ENCODE results near the gene HRK. TPM values are rescaled to one million over a fixed set of nuclear protein-coding genes. Genes with fewer than 3 reads are reported as not detected.

Gene HRK
- total and polyA plus RNA-seq, 10 of the 15 experiments (the other 5 are each of a cell fraction or from before 2014, with no cell fraction given) = not detected

DNA sequence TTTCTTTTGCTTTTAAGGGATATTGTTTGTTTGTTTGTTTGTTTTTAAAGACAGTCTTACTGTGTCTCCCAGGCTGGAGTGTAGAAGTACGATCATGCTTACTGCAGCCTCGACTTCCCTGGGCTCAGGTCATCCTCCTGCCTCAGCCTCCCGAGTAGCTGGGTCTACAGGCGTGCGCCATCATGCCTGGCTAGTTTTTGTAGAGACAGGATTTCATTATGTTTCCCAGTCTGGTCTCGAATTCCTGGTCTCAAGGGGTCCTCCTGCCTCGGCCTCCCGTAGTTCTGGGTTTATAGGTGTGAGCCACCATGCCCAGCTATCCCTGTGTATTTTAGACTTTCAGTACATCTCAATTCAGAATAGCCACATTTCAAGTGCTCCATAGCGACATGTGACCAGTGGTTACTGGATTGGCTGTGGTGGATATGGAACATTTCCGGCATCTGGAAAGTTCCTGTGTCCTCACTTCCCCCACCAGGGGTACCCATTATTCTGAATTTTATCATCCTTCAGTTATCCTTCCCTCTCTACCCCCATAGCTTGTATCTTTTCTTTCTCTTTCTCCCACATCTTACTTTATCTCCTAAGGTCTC, 61.1 kb downstream of the HRK start:
- Histone ChIP-seq H4K20me1 (ENCODE audit: control insufficient read depth, insufficient read depth) (no peaks in the 10 kb centered on the region), H3K4me3 (no peak overlapping the region), H3K36me3 (ENCODE audit: control insufficient read depth in 2 of 2, insufficient read depth in 2 of 2, low read length in 1 of 2) (no peaks in the 10 kb centered on the region), H3K4me1 (ENCODE audit: control insufficient read depth, insufficient read depth, low read length) (peaks cover 6% of the 10 kb centered on the region; the same call in 1 of the 2 replicates), H3K27ac (ENCODE audit: control insufficient read depth, insufficient read depth) (no peak overlapping the region), H3K79me2 (ENCODE audit: control insufficient read depth, insufficient read depth, low read length) (no peaks in the 10 kb centered on the region), H3K9me3 (replicated peaks; ENCODE audit: control insufficient read depth, insufficient read depth, low read length) (no peaks in the 10 kb centered on the region), H3K27me3 (replicated peaks in 1 of 2; ENCODE audit: control insufficient read depth in 2 of 2, insufficient read depth in 2 of 2, low read length in 1 of 2) (no peaks in the 10 kb centered on the region), H2AFZ (ENCODE audit: control insufficient read depth, low read depth, low read length) (no peak overlapping the region), H3K9ac (ENCODE audit: control insufficient read depth, insufficient read depth, low read length) (no peak overlapping the region), H3K4me2 (ENCODE audit: control insufficient read depth, insufficient read depth) (no peak overlapping the region)
- ATAC-seq = no peak
- SMC1A ChIA-PET (ENCODE audit: uncharacterized antibody, unreplicated experiment) = no interaction called here
- in situ Hi-C loops (cut with MboI) = no loop called here
- CTCF ChIA-PET = interaction anchor here (0.6 kb wide), 2 partner anchors 227 to 282 kb away, joined by 3 read pairs; no protein-coding TSS in a partner anchor
- 60% methylated on average over 10 of the region's 10 CpGs for WGBS (ENCODE audit: insufficient coverage, insufficient replicate concordance, low lambda C conversion rate, missing lambda C conversion rate)
- intact Hi-C loops (cut with micrococcal nuclease; ENCODE audit: unreplicated experiment) = no loop called here
- RAD21 ChIA-PET (ENCODE audit: unreplicated experiment) = no interaction called here
- BruUV-seq (replicated peaks) = no TSS peak
- POLR2A ChIA-PET = no interaction called here
- FAIRE-seq = no peak
- no peak for DNase-seq (ENCODE audit: low read depth, low spot score)
- TF ChIP-seq, protein P1, sequence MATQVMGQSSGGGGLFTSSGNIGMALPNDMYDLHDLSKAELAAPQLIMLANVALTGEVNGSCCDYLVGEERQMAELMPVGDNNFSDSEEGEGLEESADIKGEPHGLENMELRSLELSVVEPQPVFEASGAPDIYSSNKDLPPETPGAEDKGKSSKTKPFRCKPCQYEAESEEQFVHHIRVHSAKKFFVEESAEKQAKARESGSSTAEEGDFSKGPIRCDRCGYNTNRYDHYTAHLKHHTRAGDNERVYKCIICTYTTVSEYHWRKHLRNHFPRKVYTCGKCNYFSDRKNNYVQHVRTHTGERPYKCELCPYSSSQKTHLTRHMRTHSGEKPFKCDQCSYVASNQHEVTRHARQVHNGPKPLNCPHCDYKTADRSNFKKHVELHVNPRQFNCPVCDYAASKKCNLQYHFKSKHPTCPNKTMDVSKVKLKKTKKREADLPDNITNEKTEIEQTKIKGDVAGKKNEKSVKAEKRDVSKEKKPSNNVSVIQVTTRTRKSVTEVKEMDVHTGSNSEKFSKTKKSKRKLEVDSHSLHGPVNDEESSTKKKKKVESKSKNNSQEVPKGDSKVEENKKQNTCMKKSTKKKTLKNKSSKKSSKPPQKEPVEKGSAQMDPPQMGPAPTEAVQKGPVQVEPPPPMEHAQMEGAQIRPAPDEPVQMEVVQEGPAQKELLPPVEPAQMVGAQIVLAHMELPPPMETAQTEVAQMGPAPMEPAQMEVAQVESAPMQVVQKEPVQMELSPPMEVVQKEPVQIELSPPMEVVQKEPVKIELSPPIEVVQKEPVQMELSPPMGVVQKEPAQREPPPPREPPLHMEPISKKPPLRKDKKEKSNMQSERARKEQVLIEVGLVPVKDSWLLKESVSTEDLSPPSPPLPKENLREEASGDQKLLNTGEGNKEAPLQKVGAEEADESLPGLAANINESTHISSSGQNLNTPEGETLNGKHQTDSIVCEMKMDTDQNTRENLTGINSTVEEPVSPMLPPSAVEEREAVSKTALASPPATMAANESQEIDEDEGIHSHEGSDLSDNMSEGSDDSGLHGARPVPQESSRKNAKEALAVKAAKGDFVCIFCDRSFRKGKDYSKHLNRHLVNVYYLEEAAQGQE (IDR thresholded peaks at IDR 0.05; ENCODE audit: low read depth, low read length) = no peak
- TF ChIP-seq, protein P2, sequence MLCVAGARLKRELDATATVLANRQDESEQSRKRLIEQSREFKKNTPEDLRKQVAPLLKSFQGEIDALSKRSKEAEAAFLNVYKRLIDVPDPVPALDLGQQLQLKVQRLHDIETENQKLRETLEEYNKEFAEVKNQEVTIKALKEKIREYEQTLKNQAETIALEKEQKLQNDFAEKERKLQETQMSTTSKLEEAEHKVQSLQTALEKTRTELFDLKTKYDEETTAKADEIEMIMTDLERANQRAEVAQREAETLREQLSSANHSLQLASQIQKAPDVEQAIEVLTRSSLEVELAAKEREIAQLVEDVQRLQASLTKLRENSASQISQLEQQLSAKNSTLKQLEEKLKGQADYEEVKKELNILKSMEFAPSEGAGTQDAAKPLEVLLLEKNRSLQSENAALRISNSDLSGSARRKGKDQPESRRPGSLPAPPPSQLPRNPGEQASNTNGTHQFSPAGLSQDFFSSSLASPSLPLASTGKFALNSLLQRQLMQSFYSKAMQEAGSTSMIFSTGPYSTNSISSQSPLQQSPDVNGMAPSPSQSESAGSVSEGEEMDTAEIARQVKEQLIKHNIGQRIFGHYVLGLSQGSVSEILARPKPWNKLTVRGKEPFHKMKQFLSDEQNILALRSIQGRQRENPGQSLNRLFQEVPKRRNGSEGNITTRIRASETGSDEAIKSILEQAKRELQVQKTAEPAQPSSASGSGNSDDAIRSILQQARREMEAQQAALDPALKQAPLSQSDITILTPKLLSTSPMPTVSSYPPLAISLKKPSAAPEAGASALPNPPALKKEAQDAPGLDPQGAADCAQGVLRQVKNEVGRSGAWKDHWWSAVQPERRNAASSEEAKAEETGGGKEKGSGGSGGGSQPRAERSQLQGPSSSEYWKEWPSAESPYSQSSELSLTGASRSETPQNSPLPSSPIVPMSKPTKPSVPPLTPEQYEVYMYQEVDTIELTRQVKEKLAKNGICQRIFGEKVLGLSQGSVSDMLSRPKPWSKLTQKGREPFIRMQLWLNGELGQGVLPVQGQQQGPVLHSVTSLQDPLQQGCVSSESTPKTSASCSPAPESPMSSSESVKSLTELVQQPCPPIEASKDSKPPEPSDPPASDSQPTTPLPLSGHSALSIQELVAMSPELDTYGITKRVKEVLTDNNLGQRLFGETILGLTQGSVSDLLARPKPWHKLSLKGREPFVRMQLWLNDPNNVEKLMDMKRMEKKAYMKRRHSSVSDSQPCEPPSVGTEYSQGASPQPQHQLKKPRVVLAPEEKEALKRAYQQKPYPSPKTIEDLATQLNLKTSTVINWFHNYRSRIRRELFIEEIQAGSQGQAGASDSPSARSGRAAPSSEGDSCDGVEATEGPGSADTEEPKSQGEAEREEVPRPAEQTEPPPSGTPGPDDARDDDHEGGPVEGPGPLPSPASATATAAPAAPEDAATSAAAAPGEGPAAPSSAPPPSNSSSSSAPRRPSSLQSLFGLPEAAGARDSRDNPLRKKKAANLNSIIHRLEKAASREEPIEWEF (IDR thresholded peaks at IDR 0.05; ENCODE audit: insufficient replicate concordance, low read depth, low read length) = no peak
- TF ChIP-seq CHD4 (IDR thresholded peaks at IDR 0.05) (no peak), STAT3 (IDR thresholded peaks at IDR 0.05; ENCODE audit: low read depth, low read length) (no peak), MEF2B (IDR thresholded peaks at IDR 0.05; ENCODE audit: partially characterized antibody, poor library complexity, severe bottlenecking) (no peak), CBX5 (IDR thresholded peaks at IDR 0.05; ENCODE audit: low read depth) (no peak), EED (IDR thresholded peaks at IDR 0.05; ENCODE audit: low read depth) (no peak), SMARCA5 (IDR thresholded peaks at IDR 0.05) (no peak), PAX8 (IDR thresholded peaks at IDR 0.05) (no peak), RELA (IDR thresholded peaks at IDR 0.05; ENCODE audit: borderline replicate concordance, partially characterized antibody) (no peak), CEBPB (IDR thresholded peaks at IDR 0.05; ENCODE audit: borderline replicate concordance in 1 of 2, low read depth in 2 of 2, low read length in 2 of 2) (no peak), BRCA1 (IDR thresholded peaks at IDR 0.05; ENCODE audit: low read depth, low read length) (no peak), ATF7 (IDR thresholded peaks at IDR 0.05; ENCODE audit: low read depth) (no peak), KAT2A (conservative IDR thresholded peaks at IDR 0.05; ENCODE audit: control insufficient read depth, low read depth, low read length) (no peak)
- TF ChIP-seq, protein P3, sequence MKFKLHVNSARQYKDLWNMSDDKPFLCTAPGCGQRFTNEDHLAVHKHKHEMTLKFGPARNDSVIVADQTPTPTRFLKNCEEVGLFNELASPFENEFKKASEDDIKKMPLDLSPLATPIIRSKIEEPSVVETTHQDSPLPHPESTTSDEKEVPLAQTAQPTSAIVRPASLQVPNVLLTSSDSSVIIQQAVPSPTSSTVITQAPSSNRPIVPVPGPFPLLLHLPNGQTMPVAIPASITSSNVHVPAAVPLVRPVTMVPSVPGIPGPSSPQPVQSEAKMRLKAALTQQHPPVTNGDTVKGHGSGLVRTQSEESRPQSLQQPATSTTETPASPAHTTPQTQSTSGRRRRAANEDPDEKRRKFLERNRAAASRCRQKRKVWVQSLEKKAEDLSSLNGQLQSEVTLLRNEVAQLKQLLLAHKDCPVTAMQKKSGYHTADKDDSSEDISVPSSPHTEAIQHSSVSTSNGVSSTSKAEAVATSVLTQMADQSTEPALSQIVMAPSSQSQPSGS (IDR thresholded peaks at IDR 0.05; ENCODE audit: low read length) = no peak

All from GM12878 (cell line).